ENCODE data around the gene SPART. TPM values are rescaled to one million over a fixed set of nuclear protein-coding genes. Genes with fewer than 3 reads are reported as not detected.

SPART gene
- total RNA-seq, 2 donors from 2014 or later = 49.1 to 53.9 TPM

DNA sequence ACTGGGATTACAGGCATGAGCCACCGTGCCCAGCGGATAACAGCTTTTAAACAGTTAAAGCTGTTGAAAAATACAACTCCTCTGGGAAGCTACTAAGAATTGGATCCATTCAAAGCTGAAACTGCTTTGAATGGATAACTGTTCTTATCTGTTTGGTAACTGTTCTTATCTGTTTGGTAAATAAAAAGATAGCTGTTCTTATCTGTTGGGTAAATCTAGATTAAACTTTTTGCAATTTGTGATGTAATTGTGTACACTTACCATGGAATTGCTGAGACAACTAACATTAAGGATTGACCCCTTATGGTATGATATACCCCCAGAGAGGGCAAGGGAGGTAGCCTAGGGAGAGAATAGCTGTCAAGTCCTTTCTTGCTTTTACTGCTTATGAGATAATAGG, 27.9 kb upstream of the SPART start:
- Histone ChIP-seq H3K9me3 (ENCODE audit: control insufficient read depth, low read length) (peaks cover 20% of the 10 kb centered on the region), H3K9ac (ENCODE audit: extremely low read depth, low read length, poor library complexity, severe bottlenecking) (no peak overlapping the region), H3K4me3 (ENCODE audit: low read length) (no peak overlapping the region), H3K36me3 (ENCODE audit: control insufficient read depth, insufficient read depth, low read length) (peaks cover 4% of the 10 kb centered on the region), H3K4me1 (ENCODE audit: control insufficient read depth, insufficient read depth, low read length) (peaks cover 14% of the 10 kb centered on the region), H3K27me3 (ENCODE audit: control insufficient read depth, insufficient read depth, low read length, poor library complexity, severe bottlenecking) (no peaks in the 10 kb centered on the region), H3K27ac (ENCODE audit: low read depth, low read length) (no peak overlapping the region)
- Mint-ChIP-seq H3K4me3 (no peak overlapping the region), H3K27me3 (ENCODE audit: insufficient read depth) (no peaks in the 10 kb centered on the region), H3K9me3 (peaks cover 10% of the 10 kb centered on the region), H3K27ac (no peak overlapping the region), H3K4me1 (peaks cover 26% of the 10 kb centered on the region), H3K36me3 (ENCODE audit: low read depth) (peaks cover 7% of the 10 kb centered on the region)
- 60 to 84% methylated on average over 2 of the region's 2 CpGs for WGBS, 2 experiments (ENCODE audit: insufficient coverage in 1 of 2, insufficient read length in 1 of 2)
- DNase-seq = no peak
- TF ChIP-seq, protein P1, sequence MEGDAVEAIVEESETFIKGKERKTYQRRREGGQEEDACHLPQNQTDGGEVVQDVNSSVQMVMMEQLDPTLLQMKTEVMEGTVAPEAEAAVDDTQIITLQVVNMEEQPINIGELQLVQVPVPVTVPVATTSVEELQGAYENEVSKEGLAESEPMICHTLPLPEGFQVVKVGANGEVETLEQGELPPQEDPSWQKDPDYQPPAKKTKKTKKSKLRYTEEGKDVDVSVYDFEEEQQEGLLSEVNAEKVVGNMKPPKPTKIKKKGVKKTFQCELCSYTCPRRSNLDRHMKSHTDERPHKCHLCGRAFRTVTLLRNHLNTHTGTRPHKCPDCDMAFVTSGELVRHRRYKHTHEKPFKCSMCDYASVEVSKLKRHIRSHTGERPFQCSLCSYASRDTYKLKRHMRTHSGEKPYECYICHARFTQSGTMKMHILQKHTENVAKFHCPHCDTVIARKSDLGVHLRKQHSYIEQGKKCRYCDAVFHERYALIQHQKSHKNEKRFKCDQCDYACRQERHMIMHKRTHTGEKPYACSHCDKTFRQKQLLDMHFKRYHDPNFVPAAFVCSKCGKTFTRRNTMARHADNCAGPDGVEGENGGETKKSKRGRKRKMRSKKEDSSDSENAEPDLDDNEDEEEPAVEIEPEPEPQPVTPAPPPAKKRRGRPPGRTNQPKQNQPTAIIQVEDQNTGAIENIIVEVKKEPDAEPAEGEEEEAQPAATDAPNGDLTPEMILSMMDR (conservative IDR thresholded peaks at IDR 0.05) = no peak

- Mint-ChIP-seq H3K27me3 (ENCODE audit: insufficient read depth) (no peaks in the 10 kb centered on the region), H3K4me1 (peaks cover 20% of the 10 kb centered on the region), H3K36me3 (ENCODE audit: low read depth) (peaks cover 13% of the 10 kb centered on the region), H3K9me3 (peaks cover 10% of the 10 kb centered on the region), H3K27ac (no peak overlapping the region), H3K4me3 (no peak overlapping the region)
- Histone ChIP-seq H3K27ac (ENCODE audit: low read depth, low read length) (no peak overlapping the region), H3K4me1 (ENCODE audit: control insufficient read depth, insufficient read depth, low read length) (peaks cover 14% of the 10 kb centered on the region), H3K4me3 (ENCODE audit: low read length) (no peak overlapping the region), H3K36me3 (ENCODE audit: control insufficient read depth, insufficient read depth, low read length) (peaks cover 10% of the 10 kb centered on the region), H3K9me3 (ENCODE audit: control insufficient read depth, low read length) (peaks cover 20% of the 10 kb centered on the region), H3K27me3 (ENCODE audit: control insufficient read depth, insufficient read depth, low read length, poor library complexity, severe bottlenecking) (no peaks in the 10 kb centered on the region), H3K9ac (ENCODE audit: extremely low read depth, low read length, poor library complexity, severe bottlenecking) (no peak overlapping the region)
- 97 to 98% methylated on average over 4 of the region's 4 CpGs for WGBS, 2 experiments (ENCODE audit: insufficient coverage in 1 of 2, insufficient read length in 1 of 2)
- TF ChIP-seq, protein P1 (conservative IDR thresholded peaks at IDR 0.05) = no peak
- DNase-seq = no peak
Observed at GRCh38 chr13:36371185-36371584, 25.0 kb upstream of the SPART start.

- TF ChIP-seq, protein P1 (conservative IDR thresholded peaks at IDR 0.05) = no peak
- WGBS, 2 experiments (ENCODE audit: insufficient coverage in 1 of 2, insufficient read length in 1 of 2) = 89% methylated on average over 6 of the region's 6 CpGs; no CpG with 5 or more reads in 1 of the 2 experiments
- peaks cover 17% of the 10 kb centered on the region for H3K4me1 Mint-ChIP-seq
- peaks cover 20% of the 10 kb centered on the region for H3K9me3 ChIP-seq (ENCODE audit: control insufficient read depth, low read length)
- peaks cover 14% of the 10 kb centered on the region for H3K36me3 ChIP-seq (ENCODE audit: control insufficient read depth, insufficient read depth, low read length)
- H3K36me3 Mint-ChIP-seq (ENCODE audit: low read depth) = peaks cover 16% of the 10 kb centered on the region
- peaks cover 13% of the 10 kb centered on the region for H3K4me1 ChIP-seq (ENCODE audit: control insufficient read depth, insufficient read depth, low read length)
- H3K27ac Mint-ChIP-seq = no peak overlapping the region
- DNase-seq = no peak
- no peak overlapping the region for H3K4me3 Mint-ChIP-seq
- no peaks in the 10 kb centered on the region for H3K27me3 Mint-ChIP-seq (ENCODE audit: insufficient read depth)
- H3K27ac ChIP-seq (ENCODE audit: low read depth, low read length) = no peak overlapping the region
- peaks cover 10% of the 10 kb centered on the region for H3K9me3 Mint-ChIP-seq
- H3K9ac ChIP-seq (ENCODE audit: extremely low read depth, low read length, poor library complexity, severe bottlenecking) = no peak overlapping the region
- no peak overlapping the region for H3K4me3 ChIP-seq (ENCODE audit: low read length)
- no peaks in the 10 kb centered on the region for H3K27me3 ChIP-seq (ENCODE audit: control insufficient read depth, insufficient read depth, low read length, poor library complexity, severe bottlenecking)
Observed at GRCh38 chr13:36370108-36370429, 23.9 kb upstream of the SPART start.

Measured in endodermal cell (in vitro differentiated cells).